SK-N-SH (cell line): ENCODE data around the gene PXDC1. TPM values are rescaled to one million over a fixed set of nuclear protein-coding genes. Genes with fewer than 3 reads are reported as not detected.
A peak's percentile ranks its signal among the peaks of the same experiment; 100 is the strongest.
"Not testable (repeated sequence)": the region's sequence is repeated elsewhere in the genome, so short reads cannot be mapped to it uniquely, and the experiment has no call there.

Source experiments
- CTCF ChIA-PET: fragments of 300-600, 350-600 bp; formaldehyde crosslinking; extraction: SDS; loops from one replicate; lab custom pipeline; 2021; lab: Yijun Ruan, JAX
- POLR2A ChIA-PET: fragments of 350-600 bp; sonication (Branson Sonifier 250); formaldehyde crosslinking; extraction: SDS; loops from one replicate; lab custom pipeline; 2020; ENCODE audit warnings: antibody characterized with exemption, inconsistent platforms; lab: Yijun Ruan, JAX
- DNase-seq: peaks from one replicate; pipeline ENCODE4 v3.0.0; 2012
- H2AFZ ChIP-seq: fragments of 200-600 bp; sonication (generic); 2 replicates; pipeline ENCODE4 v1.8.1; 2016; ENCODE audit warnings: antibody characterized with exemption, mild to moderate bottlenecking, low read depth
- H3F3A ChIP-seq: fragments of 200-600 bp; sonication (generic); replicated peaks from 2 replicates; pipeline ENCODE3; 2016; ENCODE audit warnings: antibody characterized with exemption, mild to moderate bottlenecking; ENCODE audit not compliant: insufficient read depth
- H3K27ac ChIP-seq, 2 experiments: fragments of 200-500 bp in 1 of 2; fragments of 200-600 bp in 1 of 2; sonication (Bioruptor generic) in 1 of 2; sonication (generic), shearing (Covaris generic) in 1 of 2; 2 replicates each; pipeline versions ENCODE4 v1.5.1 to v1.6.1; 2014 to 2016; ENCODE audit warnings: low read depth in 2 of 2, inconsistent platforms in 1 of 2, low read length in 1 of 2, mild to moderate bottlenecking in 1 of 2, mixed read lengths in 1 of 2
- H3K27me3 ChIP-seq: fragments of 200-600 bp; sonication (generic), shearing (Covaris generic); 2 replicates; pipeline ENCODE4 v1.6.1; 2016; ENCODE audit warnings: mixed run types; ENCODE audit not compliant: insufficient read depth
- H3K36me3 ChIP-seq, 2 experiments: fragments of 200-500 bp in 1 of 2; fragments of 200-600 bp in 1 of 2; sonication (Bioruptor generic) in 1 of 2; sonication (generic) in 1 of 2; replicated peaks in 1 of 2; 2 replicates each; pipeline versions ENCODE3 to v1.5.1; 2014 to 2016; ENCODE audit warnings: low read length in 1 of 2, mild to moderate bottlenecking in 1 of 2; ENCODE audit not compliant: insufficient read depth in 2 of 2, control insufficient read depth in 1 of 2
- H3K4me1 ChIP-seq, 2 experiments: fragments of 200-500 bp in 1 of 2; fragments of 200-600 bp in 1 of 2; sonication (Bioruptor generic) in 1 of 2; sonication (generic), shearing (Covaris generic) in 1 of 2; 2 replicates each; pipeline versions ENCODE4 v1.5.1 to v1.6.1; 2014 to 2016; ENCODE audit warnings: low read depth in 1 of 2, low read length in 1 of 2, mixed run types in 1 of 2; ENCODE audit not compliant: insufficient read depth in 2 of 2, control insufficient read depth in 1 of 2
- H3K4me2 ChIP-seq: fragments of 200-600 bp; sonication (generic), shearing (Covaris generic); 2 replicates; pipeline ENCODE4 v1.6.1; 2017; ENCODE audit warnings: mixed run types
- H3K4me3 ChIP-seq, 2 experiments: fragments of 200-500 bp in 1 of 2; fragments of 200-600 bp in 1 of 2; sonication (Bioruptor generic) in 1 of 2; sonication (generic), shearing (Covaris generic) in 1 of 2; 2 replicates each; pipeline versions ENCODE4 v1.5.1 to v1.8.1; 2014 to 2016; ENCODE audit warnings: low read depth in 2 of 2, inconsistent platforms in 1 of 2, low read length in 1 of 2, mild to moderate bottlenecking in 1 of 2, mixed read lengths in 1 of 2, moderate library complexity in 1 of 2
- H3K79me2 ChIP-seq: fragments of 200-600 bp; sonication (generic); 2 replicates; pipeline ENCODE4 v1.8.1; 2017; ENCODE audit warnings: mild to moderate bottlenecking; ENCODE audit not compliant: insufficient read depth
- H3K9ac ChIP-seq: fragments of 200-600 bp; sonication (generic); 2 replicates; pipeline ENCODE4 v1.6.1; 2017; ENCODE audit warnings: mixed run types
- H3K9me2 ChIP-seq: fragments of 200-600 bp; sonication (generic); 2 replicates; pipeline ENCODE4 v1.6.1; 2017; ENCODE audit warnings: mixed run types
- H3K9me3 ChIP-seq: fragments of 200-600 bp; sonication (generic); 2 replicates; pipeline ENCODE4 v1.6.1; 2017; ENCODE audit warnings: mixed run types, mild to moderate bottlenecking, moderate library complexity
- H4K20me1 ChIP-seq: fragments of 200-600 bp; sonication (generic); 2 replicates; pipeline ENCODE4 v1.6.1; 2017; ENCODE audit warnings: mild to moderate bottlenecking, mixed run types; ENCODE audit not compliant: insufficient read depth
- CHD2 ChIP-seq: fragments of 150-350 bp; IDR thresholded peaks from 2 replicates; pipeline ENCODE4 v1.6.1; 2018; ENCODE audit warnings: low read length; ENCODE audit not compliant: partially characterized antibody
- EP300 ChIP-seq, 2 experiments: IDR thresholded peaks; 2 replicates each; pipeline versions ENCODE4 v1.4.0 to v1.6.1; 2012; ENCODE audit warnings: borderline replicate concordance in 1 of 2, low read depth in 1 of 2, low read length in 1 of 2
- FOXM1 ChIP-seq: IDR thresholded peaks from 2 replicates; pipeline ENCODE4 v1.4.0; 2012; ENCODE audit warnings: low read depth, mild to moderate bottlenecking
- GABPA ChIP-seq: IDR thresholded peaks from 2 replicates; pipeline ENCODE4 v1.4.0; 2012; ENCODE audit warnings: low read depth, mild to moderate bottlenecking
- GATA2 ChIP-seq: sonication (generic); formaldehyde crosslinking; IDR thresholded peaks from 2 replicates; pipeline ENCODE4 v1.5.0; 2020; ENCODE audit warnings: mild to moderate bottlenecking, missing genetic modification reagents
- JUND ChIP-seq: IDR thresholded peaks from 2 replicates; pipeline ENCODE4 v1.4.0; 2012
- MEF2A ChIP-seq: IDR thresholded peaks from 2 replicates; pipeline ENCODE4 v1.4.0; 2012; ENCODE audit warnings: low read depth, borderline replicate concordance
- MXI1 ChIP-seq: IDR thresholded peaks from 2 replicates; pipeline ENCODE4 v1.6.1; 2012; ENCODE audit warnings: mild to moderate bottlenecking, low read depth, low read length, improper control_type of control experiment
- NFIC ChIP-seq: IDR thresholded peaks from 2 replicates; pipeline ENCODE4 v1.4.0; 2012; ENCODE audit warnings: borderline replicate concordance
- RCOR1 ChIP-seq: fragments of 150-350 bp; IDR thresholded peaks from 2 replicates; pipeline ENCODE4 v1.6.1; 2017; ENCODE audit warnings: antibody characterized with exemption, low read length
- RFX5 ChIP-seq: IDR thresholded peaks from 2 replicates; pipeline ENCODE4 v1.6.1; 2012; ENCODE audit warnings: mild to moderate bottlenecking, improper control_type of control experiment, low read length
- SIN3A ChIP-seq: IDR thresholded peaks from 2 replicates; pipeline ENCODE4 v1.6.1; 2012; ENCODE audit warnings: low read depth, mild to moderate bottlenecking, low read length, moderate library complexity, borderline replicate concordance
- TAF1 ChIP-seq: IDR thresholded peaks from 2 replicates; pipeline ENCODE4 v1.6.1; 2012; ENCODE audit warnings: low read depth, mild to moderate bottlenecking, low read length, moderate library complexity, borderline replicate concordance
- TEAD4 ChIP-seq: IDR thresholded peaks from 2 replicates; pipeline ENCODE4 v1.4.0; 2012; ENCODE audit warnings: mild to moderate bottlenecking, borderline replicate concordance; ENCODE audit not compliant: insufficient read depth
- WGBS: methylation state at CpG from one replicate; pipeline ENCODE4 v1.1.6; 2017; ENCODE audit warnings: low lambda C conversion rate; 5-methylcytosine and 5-hydroxymethylcytosine counted together
- polyA plus RNA-seq, 3 experiments: library from polyadenylated mRNA; depleted of rRNA; stranded (reverse); fragments of >200 nt; gene quantifications; 2 replicates each; pipeline ENCODE4 v1.2.3, GENCODE V29; 2012
- TF ChIP-seq, protein P1 (sequence below): IDR thresholded peaks from 2 replicates; pipeline ENCODE4; 2012

The PXDC1 gene
- polyA plus RNA-seq, 1 of the 3 experiments (the other 2 are of a cell fraction), result 14.1 TPM

DNA sequence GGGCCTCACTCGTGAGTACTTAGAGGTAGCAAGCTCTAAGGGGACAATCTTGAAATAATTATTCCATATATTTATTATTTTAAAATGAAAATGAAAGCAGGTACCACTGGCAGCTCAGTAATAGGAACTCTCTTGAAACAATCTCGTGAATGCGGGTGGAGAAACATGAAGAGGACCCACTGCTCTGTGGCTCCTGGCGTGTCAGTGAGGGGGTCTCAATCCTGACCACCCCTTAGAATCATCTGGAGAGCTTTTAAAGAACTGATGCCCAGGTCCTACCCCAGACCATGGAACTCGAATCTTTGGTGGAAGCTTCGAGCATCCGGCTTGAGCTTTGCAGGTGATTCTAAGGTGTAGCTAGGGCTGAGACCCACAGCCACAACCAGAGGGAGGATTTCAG, 23.9 kb upstream of the PXDC1 start:
- TF ChIP-seq FOXM1 (no peak), GABPA (no peak), TAF1 (no peak), RCOR1 (no peak), MEF2A (no peak), JUND (no peak), CHD2 (no peak), SIN3A (no peak), EP300 (IDR thresholded peaks at IDR 0.05; ENCODE audit: borderline replicate concordance in 1 of 2, low read depth in 1 of 2, low read length in 1 of 2) (no peak), MXI1 (no peak), TEAD4 (no peak), NFIC (no peak)
- TF ChIP-seq, protein P1, sequence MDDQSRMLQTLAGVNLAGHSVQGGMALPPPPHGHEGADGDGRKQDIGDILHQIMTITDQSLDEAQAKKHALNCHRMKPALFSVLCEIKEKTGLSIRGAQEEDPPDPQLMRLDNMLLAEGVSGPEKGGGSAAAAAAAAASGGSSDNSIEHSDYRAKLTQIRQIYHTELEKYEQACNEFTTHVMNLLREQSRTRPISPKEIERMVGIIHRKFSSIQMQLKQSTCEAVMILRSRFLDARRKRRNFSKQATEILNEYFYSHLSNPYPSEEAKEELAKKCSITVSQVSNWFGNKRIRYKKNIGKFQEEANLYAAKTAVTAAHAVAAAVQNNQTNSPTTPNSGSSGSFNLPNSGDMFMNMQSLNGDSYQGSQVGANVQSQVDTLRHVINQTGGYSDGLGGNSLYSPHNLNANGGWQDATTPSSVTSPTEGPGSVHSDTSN, result no peak
- Histone ChIP-seq H3F3A (peaks cover 8% of the 10 kb centered on the region), H4K20me1 (no peaks in the 10 kb centered on the region), H3K9ac (no peak overlapping the region), H3K27ac (no peak overlapping the region), H3K4me2 (no peak overlapping the region), H3K79me2 (no peaks in the 10 kb centered on the region), H2AFZ (no peak overlapping the region), H3K9me3 (no peaks in the 10 kb centered on the region), H3K4me3 (no peak overlapping the region), H3K27me3 (no peaks in the 10 kb centered on the region), H3K4me1 (no peaks in the 10 kb centered on the region; a peak in 2 of 4 replicates), H3K36me3 (no peaks in the 10 kb centered on the region), H3K9me2 (no peaks in the 10 kb centered on the region)
- ChIA-PET CTCF (interaction anchor here (0.6 to 1.5 kb wide), 4 partner anchors 27 to 157 kb away, joined by 3 read pairs; partner anchors contain the start of gene FAM50B), POLR2A (no interaction called here)
- no peak for DNase-seq
- 92% methylated on average over 4 of the region's 7 CpGs for WGBS

DNA sequence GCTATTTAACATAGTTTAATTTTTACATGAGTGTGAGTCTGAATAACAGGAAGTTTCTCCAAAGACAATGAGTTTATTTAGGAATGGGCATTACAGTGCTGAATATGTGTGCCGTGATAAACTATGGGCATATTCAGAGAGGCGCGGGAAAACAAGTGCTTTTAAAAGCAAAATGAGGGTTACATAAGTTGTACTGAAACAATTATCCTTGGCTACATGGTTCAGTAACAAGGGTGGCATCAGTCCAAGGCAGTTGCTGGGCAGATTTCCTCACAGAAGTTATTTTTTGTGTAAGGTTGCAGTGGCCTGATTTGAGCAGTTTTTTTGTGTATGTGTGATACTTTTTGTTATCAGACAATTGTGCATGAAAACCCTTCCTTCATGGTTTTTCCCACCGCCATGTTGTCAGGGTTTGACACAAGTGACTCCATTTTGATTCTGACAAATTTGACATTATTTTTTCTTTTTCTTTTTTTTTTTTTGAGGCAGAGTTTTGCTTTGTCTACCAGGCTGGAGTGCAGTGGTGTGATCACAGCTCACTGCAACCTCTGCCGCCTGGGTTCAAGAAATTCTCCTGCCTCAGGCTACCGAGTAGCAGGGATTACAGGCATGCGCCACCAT, 22.3 kb upstream of the PXDC1 start:
- no peaks in the 10 kb centered on the region for H3K79me2 ChIP-seq
- H3K36me3 ChIP-seq, result no peaks in the 10 kb centered on the region
- H3F3A ChIP-seq, result peaks cover 8% of the 10 kb centered on the region
- peaks cover 0 to 9% of the 10 kb centered on the region in 2 experiments; a peak in 1 of 4 replicates for H3K4me1 ChIP-seq
- H3K9ac ChIP-seq, result no peak overlapping the region
- DNase-seq, result no peak
- H3K9me3 ChIP-seq, result no peaks in the 10 kb centered on the region
- CTCF ChIA-PET, result interaction anchor here (1.5 kb wide), 1 partner anchor 25 kb away, joined by 3 read pairs; no protein-coding TSS in a partner anchor
- WGBS, result 94% methylated on average over 7 of the region's 7 CpGs
- POLR2A ChIA-PET, result no interaction called here
- H2AFZ ChIP-seq, result no peak overlapping the region
- H3K27me3 ChIP-seq, result no peaks in the 10 kb centered on the region
- H3K4me2 ChIP-seq, result no peak overlapping the region
- no peak overlapping the region for H3K4me3 ChIP-seq
- no peaks in the 10 kb centered on the region for H4K20me1 ChIP-seq
- TF ChIP-seq RFX5 (peak; percentile 88), GATA2 (CRISPR knock-in tag) (no peak)
- no peak overlapping the region for H3K27ac ChIP-seq
- no peaks in the 10 kb centered on the region for H3K9me2 ChIP-seq

DNA sequence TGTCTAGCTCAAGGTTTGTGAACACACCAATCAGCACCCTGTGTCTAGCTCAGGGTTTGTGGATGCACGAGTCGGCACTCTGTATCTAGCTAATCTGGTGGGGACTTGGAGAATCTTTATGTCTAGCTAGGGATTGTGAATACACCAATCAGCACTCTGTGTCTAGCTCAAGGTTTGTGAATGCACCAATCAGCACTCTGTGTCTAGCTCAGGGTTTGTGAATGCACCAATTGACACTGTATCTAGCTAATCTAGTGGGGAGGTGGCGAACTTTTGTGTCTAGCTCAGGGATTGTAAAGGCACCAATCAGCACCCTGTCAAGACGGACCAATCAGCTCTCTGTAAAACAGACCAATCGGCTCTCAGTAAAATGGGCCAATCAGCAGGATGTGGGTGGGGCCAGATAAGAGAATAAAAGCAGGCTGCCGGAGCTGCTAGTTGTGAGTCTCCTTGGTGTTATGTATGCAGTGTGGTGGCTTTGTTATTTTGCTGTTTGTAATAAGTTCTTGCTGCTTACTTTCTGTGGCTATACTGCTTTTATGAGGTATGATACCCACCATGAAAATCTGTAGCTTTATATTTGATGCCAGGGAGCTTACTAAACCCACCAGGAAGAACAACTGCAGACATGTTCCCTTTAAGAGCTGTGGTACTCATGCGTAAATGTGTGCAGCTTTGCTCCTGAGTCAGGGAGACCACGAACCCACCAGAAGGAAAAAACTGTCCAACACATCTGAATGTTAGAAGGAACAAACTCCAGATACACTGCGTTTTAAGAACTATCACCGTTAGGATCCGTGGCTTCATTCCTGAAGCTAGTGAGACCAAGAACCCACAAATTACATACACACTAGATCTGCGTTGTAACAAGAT, 20.9 kb upstream of the PXDC1 start:
- H3K36me3 ChIP-seq, POLR2A ChIA-PET, H3K9me2 ChIP-seq, H2AFZ ChIP-seq, H3K27ac ChIP-seq, H3K4me3 ChIP-seq, H3K4me2 ChIP-seq, H3K79me2 ChIP-seq, H3K9ac ChIP-seq, H3K4me1 ChIP-seq, H4K20me1 ChIP-seq, H3F3A ChIP-seq, DNase-seq, H3K27me3 ChIP-seq, H3K9me3 ChIP-seq: not testable (repeated sequence)
- WGBS, result 94% methylated on average over 12 of the region's 12 CpGs
- CTCF ChIA-PET, result interaction anchor here (1.1 kb wide), 1 partner anchor 23 kb away, joined by 3 read pairs; no protein-coding TSS in a partner anchor
